NCI-H1694 treated with DMSO at 0.1 percent for 48 hours (cell line): Measurements from ENCODE around the gene MSS51.
"Not testable (repeated sequence)": the region's sequence is repeated elsewhere in the genome, so short reads cannot be mapped to it uniquely, and the experiment has no call there.

ENCODE experiments used
- DNase-seq: peaks from one replicate; lab custom pipeline; 2025; lab: John Stamatoyannopoulos, UW

Gene MSS51

DNA sequence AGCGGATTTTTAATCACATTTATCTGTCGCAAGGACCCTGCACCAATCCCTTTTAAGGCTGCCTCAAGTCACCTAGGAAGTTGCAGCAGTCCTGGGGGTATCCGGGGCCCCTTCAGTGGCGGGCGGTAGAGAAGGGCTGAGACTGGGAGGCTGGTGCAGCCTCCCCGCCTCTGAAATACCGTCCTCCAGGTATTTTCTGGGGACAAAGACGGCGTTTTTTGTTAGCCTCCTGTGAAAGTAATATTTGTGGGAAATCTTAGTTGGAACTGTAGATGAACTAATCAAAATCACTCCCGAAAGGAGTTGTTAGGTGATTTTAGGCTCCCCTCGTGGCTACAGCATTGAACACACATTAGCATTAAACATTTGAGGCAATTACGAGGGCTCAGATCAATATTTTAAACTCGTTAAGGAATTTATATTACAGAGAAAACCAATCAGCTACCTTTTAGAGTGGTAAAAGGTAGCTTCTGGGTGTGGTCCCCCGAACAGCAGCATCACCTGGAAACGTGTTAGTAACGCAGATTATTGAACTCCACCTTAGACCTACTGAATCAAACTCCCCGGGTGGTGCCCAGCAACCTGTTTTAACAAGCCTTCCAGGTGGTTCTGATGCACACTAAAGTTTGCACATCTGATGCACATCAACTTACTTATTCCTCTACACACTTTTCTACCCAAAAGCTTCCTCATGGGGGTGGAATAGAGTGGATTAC lies 19.0 kb downstream of the MSS51 start:
- no peak for DNase-seq

DNA sequence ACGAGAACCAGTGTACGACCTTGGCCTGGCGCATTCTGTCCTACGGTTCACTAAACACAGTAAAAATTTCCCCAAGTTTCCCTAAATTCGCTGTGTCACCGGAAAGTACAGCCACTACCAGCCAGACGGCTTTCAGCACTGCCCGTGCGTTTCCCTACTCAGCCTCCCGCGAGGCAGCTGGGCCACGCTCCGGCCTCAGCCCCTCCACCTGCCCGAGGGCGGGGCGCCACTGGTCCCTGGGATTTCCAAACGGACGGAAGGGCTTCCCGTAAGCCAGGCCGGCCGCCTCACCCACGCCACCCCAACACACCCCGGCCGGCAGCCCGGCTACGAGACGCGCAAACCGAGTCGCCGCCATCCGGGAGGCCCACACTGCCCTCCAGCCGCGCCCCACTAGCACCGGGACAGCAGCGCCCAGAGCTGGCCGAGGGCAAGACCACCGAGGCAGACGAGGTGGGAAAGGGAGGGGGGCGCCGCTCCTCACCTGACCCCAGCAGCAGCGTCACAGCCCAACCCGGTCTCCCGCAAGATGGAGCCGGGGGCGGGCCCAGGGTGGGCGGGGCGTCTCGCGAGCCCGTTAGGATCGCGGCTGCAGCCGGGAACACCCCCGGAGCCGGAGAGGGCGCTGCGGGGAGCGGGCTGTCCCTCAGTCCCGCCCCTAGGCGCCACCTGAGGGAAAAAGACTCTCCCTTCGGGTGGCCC lies 19.7 kb downstream of the MSS51 start, which contains the start of gene ANXA7:
Gene ANXA7 (minus strand): TSS at position 531 of the 702 bp plus-strand sequence. CDS start 13,202 bp downstream, outside the sequence.
- peak; percentile 61 for DNase-seq

DNA sequence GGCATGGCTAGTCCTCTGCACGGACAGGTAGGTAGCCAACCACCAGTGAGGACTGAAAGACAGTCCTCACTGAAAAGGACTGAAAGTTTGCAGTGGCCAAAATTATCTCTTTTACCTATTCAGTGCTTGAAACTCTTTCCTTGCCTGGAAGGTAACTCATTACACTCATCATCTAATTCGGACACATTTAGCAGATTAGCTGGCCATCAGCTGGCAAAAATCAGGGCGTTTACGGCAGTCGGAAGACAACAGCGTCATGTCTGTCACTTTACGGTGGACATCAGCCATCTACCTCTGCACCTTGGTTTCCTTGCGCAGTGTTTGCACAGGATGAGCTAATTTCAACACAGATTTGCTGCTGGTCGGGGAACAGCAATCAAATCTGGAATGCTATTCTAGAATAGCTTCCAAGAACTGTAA lies 20.2 kb downstream of the MSS51 start:
- DNase-seq = peak; percentile 32

DNA sequence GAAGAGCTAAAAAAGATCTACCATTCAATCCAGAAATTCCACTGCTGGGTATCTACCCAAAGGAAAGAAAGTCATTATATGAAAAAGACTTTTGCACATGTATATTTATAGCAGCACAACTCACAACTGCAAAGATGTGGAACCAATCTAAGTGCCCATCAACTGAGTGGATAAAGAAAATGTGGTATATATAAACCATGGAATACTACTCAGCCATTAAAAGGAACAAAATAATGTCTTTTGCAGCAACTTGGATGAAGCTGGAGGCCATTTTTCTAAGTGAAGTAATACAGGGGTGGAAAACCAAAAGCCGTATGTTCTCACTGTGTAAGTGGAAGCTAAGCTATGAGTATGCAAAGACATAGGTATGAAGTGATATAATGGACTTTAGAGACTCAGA lies 22.5 kb downstream of the MSS51 start:
- DNase-seq = no peak

DNA sequence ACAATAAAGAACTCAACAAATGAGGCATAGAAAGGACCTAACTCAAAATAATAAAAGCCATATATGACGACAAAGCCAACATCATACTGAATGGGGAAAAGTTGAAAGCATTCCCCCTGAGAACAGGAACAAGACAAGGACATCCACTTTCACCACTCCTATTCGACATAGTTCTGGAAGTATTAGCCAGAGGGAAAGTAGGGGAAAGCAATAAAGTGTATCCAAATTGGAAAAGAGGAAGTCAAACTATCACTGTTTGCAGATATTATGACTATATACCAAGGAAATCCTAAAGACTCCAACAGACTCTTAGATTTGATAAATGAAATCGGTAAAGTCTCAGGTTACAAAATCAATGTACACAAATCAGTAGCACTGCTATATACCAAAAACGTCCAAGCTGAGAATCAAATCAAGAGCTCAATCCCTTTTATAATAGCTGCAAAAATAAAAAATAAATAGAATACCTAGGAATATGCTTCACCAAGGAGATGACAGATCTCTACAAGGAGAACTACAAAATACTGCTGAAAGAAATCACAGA lies 24.3 kb downstream of the MSS51 start:
- no peak for DNase-seq

DNA sequence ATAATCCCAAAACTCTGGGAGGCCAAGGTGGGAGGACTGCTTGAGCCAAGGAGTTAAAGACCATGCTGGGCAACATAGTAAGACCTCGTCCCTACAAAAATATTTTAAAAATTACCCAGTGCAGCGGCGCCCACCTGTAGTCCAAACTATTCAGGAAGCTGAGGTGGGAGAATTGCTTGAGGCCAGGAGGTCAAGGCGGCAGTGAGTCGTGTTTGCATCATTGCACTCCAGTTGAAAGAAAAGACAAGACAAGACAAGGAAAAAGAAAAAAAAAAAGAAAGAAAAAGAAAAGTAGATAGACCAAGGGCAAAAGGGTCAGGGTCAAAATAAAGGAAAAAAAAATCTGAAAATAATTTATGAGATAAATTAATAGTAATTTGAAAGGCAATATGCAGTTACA lies 25.3 kb downstream of the MSS51 start:
- no peak for DNase-seq

DNA sequence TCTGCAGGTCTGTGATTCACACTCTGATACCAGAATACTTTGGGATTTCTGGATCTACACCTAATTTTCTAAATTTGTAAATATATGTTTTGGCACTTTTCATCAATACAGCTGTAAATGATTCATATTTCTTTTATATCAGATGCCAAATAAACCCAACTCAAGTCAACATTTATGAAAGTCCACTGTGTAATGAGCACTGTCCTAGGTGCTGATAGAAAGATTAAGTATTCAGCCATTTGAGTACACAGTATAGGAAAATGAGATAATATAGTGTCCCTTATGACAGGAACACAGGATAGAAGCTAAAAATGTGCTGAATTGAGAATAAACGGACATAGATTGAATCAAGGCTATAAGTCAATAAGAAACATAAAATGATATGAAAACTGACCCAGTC lies 25.9 kb downstream of the MSS51 start:
- no peak for DNase-seq

DNA sequence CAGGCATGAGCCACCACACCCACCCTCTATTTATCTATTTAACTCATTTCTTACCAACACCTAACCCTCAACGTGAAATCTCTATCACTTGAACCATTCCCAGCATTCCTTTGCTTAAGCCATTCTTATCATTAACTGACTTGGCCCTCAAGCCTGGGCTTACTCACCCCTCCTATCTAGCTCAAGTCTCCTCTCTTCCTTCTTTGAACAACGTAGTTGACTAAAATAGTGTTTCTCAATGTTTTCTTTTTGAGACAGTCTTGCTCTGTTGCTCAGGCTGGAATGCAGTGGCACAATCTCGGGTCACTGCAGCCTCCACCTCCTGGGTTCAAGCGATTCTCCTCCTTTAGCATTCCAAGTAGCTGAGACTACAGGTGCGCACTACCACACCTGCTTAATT lies 26.5 kb downstream of the MSS51 start:
- DNase-seq = no peak

DNA sequence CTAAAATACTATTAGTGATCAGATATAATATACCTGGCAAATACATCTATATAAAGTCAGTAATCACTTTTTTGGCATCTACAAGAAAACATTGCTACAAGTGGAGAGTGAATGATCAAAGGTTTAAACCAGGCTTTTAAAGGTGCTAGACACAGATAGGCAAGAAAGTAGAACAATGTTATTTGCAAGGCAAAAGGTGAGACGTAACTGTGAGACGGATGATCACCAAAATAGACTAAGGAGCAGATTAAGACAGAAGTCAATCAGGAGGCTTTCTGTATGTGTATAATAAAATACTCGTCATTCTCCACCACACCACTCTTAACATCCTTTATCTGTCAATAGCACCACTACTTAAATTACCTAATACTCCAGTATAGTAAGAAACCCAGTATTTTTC lies 27.8 kb downstream of the MSS51 start:
- no peak for DNase-seq

DNA sequence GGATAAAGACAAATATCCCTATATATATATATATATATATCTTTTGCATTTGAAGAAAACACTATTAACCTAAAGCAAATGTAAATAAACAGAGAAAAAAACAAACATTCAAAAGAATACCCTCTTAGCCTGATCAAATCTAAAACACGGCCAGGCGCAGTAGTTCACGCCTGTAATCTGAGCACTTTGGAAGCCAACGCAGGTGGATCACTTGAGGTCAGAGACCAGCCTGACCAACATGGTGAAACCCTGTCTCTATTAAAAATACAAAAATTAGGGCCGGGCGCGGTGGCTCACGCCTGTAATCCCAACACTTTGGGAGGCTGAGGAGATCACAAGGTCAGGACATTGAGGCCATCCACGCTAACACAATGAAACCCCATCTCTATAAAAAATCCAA lies 28.7 kb downstream of the MSS51 start:
- DNase-seq = no peak

DNA sequence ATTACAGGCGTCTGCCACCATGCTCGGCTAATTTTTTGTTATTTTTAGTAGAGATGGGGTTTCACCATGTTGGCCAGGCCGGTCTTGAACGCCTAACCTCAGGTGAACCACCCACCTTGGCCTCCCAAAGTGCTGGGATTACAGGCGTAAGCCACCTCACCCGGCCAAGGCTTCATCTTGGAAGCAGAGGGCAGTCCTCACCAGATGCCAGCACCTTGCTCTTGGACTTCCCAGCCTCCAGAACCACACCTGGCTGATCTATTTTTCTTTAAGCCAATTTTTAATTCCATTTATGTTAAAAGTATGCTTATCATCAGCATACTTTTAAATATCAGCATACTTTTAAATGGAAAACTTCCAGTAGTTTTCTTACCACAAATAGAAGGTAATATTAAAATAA lies 31.7 kb downstream of the MSS51 start:
- no peak for DNase-seq

DNA sequence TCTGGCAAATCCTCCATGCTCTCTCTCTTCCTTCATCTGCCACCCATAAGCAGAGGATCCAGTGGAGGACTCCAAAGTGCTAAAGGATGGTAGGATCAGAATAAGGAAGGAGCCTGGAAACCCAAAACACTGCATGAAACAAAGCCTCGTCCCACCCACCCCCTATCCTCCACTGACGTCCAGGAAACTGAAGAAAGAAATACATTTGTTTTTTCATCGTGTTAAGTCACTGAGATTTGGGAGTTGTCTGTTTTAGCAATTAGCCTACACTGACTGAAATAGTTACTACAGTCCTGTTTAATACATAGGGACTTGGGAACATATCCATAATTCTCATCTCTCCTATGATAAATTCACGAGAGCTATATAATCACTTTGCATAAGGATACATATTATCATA lies 34.3 kb downstream of the MSS51 start:
- DNase-seq = no peak

DNA sequence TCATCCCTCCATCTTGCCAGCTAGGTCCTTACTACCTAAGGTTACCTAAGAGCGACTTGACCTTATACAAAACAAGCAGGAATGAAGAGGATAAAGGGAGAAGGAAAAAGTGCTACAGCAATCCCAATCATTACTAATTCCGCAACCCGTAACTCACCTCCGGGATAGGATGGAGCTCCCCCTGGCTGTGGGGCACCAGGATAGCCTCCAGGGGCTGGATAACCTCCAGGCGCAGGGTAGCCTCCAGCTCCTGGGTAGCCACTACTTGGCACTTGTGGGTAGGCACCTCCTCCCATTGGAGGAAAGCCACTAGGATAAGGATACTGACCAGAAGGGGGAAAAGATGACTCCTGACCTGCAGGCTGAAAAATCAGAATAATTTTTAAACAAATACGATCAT lies 35.3 kb downstream of the MSS51 start:
- no peak for DNase-seq

DNA sequence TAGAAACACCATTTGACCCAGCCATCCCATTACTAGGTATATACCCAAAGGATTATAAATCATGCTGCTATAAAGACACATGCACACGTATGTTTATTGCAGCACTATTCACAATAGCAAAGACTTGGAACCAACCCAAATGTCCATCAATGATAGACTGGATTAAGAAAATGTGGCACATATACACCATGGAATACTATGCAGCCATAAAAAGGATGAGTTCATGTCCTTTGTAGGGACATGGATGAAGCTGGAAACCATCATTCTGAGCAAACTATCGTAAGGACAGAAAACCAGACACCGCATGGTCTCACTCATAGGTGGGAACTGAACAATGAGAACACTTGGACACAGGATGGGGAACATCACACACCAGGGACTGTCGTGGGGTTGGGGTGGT lies 39.0 kb downstream of the MSS51 start:
- DNase-seq = not testable (repeated sequence)

DNA sequence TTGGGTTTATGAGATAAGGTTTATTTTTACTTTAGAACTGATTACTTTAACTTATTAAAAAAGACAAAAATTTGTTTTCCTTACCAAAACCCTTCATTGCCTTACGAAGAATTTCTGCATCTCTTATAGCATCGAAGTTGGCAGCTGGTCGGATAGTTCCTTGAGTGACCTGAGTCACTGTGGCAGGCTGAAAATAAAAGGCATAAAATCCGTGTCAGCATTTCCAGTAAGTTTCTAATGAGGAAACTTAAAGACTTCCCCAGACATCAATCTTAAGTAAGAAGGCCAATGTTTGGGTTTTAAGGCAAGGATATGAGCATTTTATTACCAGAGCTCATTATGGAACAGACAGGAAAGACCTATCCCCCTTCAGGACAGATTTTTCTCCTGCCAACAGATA lies 45.1 kb downstream of the MSS51 start:
- no peak for DNase-seq

DNA sequence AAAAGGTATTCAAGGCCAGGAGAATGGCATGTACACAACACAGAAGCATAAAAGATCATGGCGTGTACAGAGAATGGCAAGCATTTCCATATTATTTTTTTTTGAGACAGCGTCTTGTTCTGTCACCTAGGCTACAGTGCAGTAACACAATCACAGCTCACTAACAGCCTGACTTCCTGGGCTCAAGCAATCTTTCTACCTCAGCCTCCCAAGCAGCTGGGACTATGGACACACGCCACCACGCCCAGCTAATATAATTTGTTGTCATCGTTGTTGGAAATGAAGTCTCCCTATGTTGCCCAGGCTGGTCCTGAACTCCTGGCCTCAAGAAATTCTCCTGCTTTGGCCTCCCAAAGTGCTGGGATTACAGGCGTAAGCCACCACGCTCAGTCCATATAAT lies 46.8 kb downstream of the MSS51 start:
- no peak for DNase-seq

DNA sequence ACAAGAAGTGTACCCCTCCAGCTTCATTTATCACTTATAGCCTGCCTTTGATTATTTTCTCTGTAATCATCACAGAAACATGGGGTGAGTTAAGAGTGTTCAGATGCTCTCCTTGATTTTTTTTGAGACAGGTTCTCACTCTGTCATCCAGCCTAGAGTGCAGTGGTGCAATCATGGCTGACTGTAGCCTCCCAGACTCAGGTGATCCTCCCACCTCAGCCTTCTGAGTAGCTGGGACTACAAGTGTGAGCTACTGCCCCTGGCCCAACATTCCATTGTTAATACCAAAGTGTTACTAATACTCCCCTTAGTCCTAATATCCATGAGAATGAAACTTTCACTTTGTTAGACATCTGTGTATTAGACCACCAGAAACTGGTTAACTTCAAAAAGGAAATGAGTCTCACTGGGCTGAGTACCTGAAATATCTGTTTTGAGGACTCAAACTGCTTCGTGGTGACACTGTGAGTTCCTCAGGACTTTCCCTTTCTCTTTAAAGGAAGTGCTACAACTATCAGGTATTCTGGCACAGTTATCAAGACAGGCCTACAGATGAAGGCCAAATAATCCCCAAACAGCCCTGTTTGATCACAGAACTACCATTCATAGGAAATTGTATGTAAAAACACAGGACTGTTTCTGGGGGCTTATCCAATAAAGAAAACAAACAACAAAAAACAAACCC lies 54.2 kb downstream of the MSS51 start:
- no peak for DNase-seq

DNA sequence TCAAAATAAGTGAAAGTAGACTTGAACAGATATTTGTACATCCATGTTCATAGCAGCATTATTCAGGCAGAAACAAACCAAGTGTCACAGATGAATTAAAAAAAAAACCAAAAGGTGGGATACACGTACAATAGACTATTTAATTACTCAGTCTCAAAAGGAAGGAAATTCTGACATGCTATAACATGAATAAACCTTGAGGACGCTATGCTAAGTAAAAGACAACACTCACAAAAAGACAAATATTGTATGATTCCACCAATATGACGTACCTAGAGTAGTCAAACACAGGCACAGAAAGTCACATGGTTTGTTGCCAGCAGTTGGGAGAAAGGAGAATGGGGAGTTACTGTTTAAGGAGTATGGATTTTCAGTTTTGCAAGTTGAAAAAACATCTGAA lies 56.7 kb downstream of the MSS51 start:
- DNase-seq = no peak
